Measurements from ENCODE around the gene PRPF19. TPM values are rescaled to one million over a fixed set of nuclear protein-coding genes. Genes with fewer than 3 reads are reported as not detected.

Gene PRPF19
- polyA plus RNA-seq, 1 of the 3 experiments (the other 2 are of a cell fraction): 58.9 TPM

- H3K27ac ChIP-seq (ENCODE audit: low read depth in 2 of 2, low read length in 1 of 2): no peak overlapping the region
- H3K9me3 ChIP-seq: no peaks in the 10 kb centered on the region
- H3K9me2 ChIP-seq: no peaks in the 10 kb centered on the region
- H3K36me3 ChIP-seq (replicated peaks in 1 of 2; ENCODE audit: control insufficient read depth in 1 of 2, insufficient read depth in 2 of 2, low read length in 1 of 2): peaks cover 0 to 20% of the 10 kb centered on the region in 2 experiments
- H4K20me1 ChIP-seq (ENCODE audit: insufficient read depth): no peaks in the 10 kb centered on the region
- H3K9ac ChIP-seq: no peak overlapping the region
- H3K27me3 ChIP-seq (ENCODE audit: insufficient read depth): no peaks in the 10 kb centered on the region
- ChIA-PET POLR2A (no interaction called here), CTCF (interaction anchor here (1.6 to 2.9 kb wide), 2 partner anchors 20 to 48 kb away, joined by 13 to 15 read pairs; no protein-coding TSS in a partner anchor)
- 81% methylated on average over 1 of the region's 1 CpG for WGBS (ENCODE audit: low lambda C conversion rate)
- no peak for DNase-seq
- no peak overlapping the region for H3K4me3 ChIP-seq (ENCODE audit: low read depth in 2 of 2, low read length in 1 of 2)
- H2AFZ ChIP-seq (ENCODE audit: low read depth): no peak overlapping the region
- no peaks in the 10 kb centered on the region for H3K4me1 ChIP-seq (ENCODE audit: control insufficient read depth in 1 of 2, insufficient read depth in 2 of 2, low read depth in 1 of 2, low read length in 1 of 2)
- TF ChIP-seq MAX (IDR thresholded peaks at IDR 0.05; ENCODE audit: low read depth) (no peak), RXRA (IDR thresholded peaks at IDR 0.05; ENCODE audit: borderline replicate concordance, low read depth) (no peak), YY1 (IDR thresholded peaks at IDR 0.05; ENCODE audit: low read depth) (no peak), USF1 (IDR thresholded peaks at IDR 0.05; ENCODE audit: borderline replicate concordance, low read depth) (no peak), CHD2 (IDR thresholded peaks at IDR 0.05; ENCODE audit: low read length, partially characterized antibody) (no peak), EZH2phosphoT487 (IDR thresholded peaks at IDR 0.05; ENCODE audit: borderline replicate concordance, low read depth) (no peak), RCOR1 (IDR thresholded peaks at IDR 0.05; ENCODE audit: low read length) (no peak), NRF1 (IDR thresholded peaks at IDR 0.05; ENCODE audit: low read depth, low read length) (no peak), TEAD4 (IDR thresholded peaks at IDR 0.05; ENCODE audit: borderline replicate concordance, insufficient read depth) (no peak), CTCF (IDR thresholded peaks at IDR 0.05) (no peak), RAD21 (IDR thresholded peaks at IDR 0.05; ENCODE audit: low read length) (no peak), FOSL2 (IDR thresholded peaks at IDR 0.05; ENCODE audit: borderline replicate concordance, low read depth) (no peak), EP300 (IDR thresholded peaks at IDR 0.05; ENCODE audit: borderline replicate concordance in 1 of 2, low read depth in 1 of 2, low read length in 1 of 2) (no peak), JUND (IDR thresholded peaks at IDR 0.05) (no peak), MEF2A (IDR thresholded peaks at IDR 0.05; ENCODE audit: borderline replicate concordance, low read depth) (no peak)
- H3K79me2 ChIP-seq (ENCODE audit: insufficient read depth): no peaks in the 10 kb centered on the region
- H3F3A ChIP-seq (replicated peaks; ENCODE audit: insufficient read depth): no peaks in the 10 kb centered on the region
- no peak overlapping the region for H3K4me2 ChIP-seq
Measured at GRCh38 chr11:60879104-60879503, 27.3 kb downstream of the PRPF19 start.
